Measurements from ENCODE around the gene SNU13. TPM values are rescaled to one million over a fixed set of nuclear protein-coding genes. Genes with fewer than 3 reads are reported as not detected.

The SNU13 gene
- total RNA-seq, 1 donor from 2014 or later: 143 TPM

DNA sequence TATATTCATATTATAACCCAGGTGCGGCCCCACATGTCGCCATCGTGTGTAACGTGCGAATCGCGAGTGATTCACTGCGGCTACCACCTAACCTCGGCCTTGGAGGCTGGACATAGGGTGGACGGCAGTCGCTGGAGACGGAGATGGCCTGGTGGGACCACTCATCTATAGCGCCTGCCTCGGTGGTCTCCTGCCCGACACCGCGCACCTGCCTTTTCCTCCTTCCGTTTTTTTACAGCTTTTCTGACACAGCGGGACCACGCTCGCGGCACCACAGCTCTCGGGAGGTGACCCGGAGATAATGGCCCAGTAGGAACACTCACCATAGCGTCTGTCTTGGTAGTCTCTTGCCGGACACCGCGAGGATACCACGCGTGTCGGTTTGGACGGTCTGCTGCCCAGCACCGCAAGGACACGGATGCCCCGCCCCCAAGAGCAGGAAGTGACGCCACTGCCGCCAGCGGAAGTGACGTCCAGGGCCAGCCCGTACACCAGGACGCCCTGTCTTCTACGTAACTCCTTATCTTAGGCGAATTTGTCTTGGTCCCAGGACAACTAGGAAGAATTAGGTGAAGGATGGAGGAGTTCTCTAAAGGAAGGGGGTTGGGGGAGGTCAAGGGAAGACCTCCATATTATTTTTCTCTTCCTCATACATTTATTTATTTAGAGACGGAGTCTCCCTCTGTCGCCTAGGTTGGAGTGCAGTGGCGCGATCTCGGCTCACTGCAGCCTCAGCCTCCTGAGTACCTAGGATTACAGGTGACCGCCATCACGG, 6.4 kb downstream of the SNU13 start:
- Histone ChIP-seq H3K9ac (peak overlapping the region; percentile 63), H3K4me1 (peaks cover 2% of the 10 kb centered on the region), H3K79me2 (ENCODE audit: low read depth) (peaks cover 98% of the 10 kb centered on the region), H2AFZ (replicated peaks) (no peak overlapping the region), H3F3A (ENCODE audit: low read depth) (peaks cover 12% of the 10 kb centered on the region), H4K20me1 (ENCODE audit: low read depth) (peaks cover 40% of the 10 kb centered on the region), H3K9me3 (ENCODE audit: low read depth) (no peaks in the 10 kb centered on the region), H3K4me3 (peak overlapping the region; percentile 54), H3K36me3 (peaks cover 7% of the 10 kb centered on the region), H3K4me2 (peak overlapping the region; percentile 83), H3K27ac (no peak overlapping the region), H3K27me3 (no peaks in the 10 kb centered on the region)
- H3K4me3 Mint-ChIP-seq: peak overlapping the region; percentile 97
- peaks cover 23% of the 10 kb centered on the region for H3K36me3 Mint-ChIP-seq
- peaks cover 2% of the 10 kb centered on the region for H3K27me3 Mint-ChIP-seq (ENCODE audit: insufficient read depth, low read depth)
- no peak for TF ChIP-seq EZH2 (IDR thresholded peaks at IDR 0.05)
- TF ChIP-seq, protein P1, sequence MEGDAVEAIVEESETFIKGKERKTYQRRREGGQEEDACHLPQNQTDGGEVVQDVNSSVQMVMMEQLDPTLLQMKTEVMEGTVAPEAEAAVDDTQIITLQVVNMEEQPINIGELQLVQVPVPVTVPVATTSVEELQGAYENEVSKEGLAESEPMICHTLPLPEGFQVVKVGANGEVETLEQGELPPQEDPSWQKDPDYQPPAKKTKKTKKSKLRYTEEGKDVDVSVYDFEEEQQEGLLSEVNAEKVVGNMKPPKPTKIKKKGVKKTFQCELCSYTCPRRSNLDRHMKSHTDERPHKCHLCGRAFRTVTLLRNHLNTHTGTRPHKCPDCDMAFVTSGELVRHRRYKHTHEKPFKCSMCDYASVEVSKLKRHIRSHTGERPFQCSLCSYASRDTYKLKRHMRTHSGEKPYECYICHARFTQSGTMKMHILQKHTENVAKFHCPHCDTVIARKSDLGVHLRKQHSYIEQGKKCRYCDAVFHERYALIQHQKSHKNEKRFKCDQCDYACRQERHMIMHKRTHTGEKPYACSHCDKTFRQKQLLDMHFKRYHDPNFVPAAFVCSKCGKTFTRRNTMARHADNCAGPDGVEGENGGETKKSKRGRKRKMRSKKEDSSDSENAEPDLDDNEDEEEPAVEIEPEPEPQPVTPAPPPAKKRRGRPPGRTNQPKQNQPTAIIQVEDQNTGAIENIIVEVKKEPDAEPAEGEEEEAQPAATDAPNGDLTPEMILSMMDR (IDR thresholded peaks at IDR 0.05): no peak
- H3K27ac Mint-ChIP-seq: peak overlapping the region; percentile 69
- peak; percentile 83 for DNase-seq (ENCODE audit: low spot score)
- H3K9me3 Mint-ChIP-seq: no peaks in the 10 kb centered on the region
- H3K4me1 Mint-ChIP-seq: peaks cover 4% of the 10 kb centered on the region

DNA sequence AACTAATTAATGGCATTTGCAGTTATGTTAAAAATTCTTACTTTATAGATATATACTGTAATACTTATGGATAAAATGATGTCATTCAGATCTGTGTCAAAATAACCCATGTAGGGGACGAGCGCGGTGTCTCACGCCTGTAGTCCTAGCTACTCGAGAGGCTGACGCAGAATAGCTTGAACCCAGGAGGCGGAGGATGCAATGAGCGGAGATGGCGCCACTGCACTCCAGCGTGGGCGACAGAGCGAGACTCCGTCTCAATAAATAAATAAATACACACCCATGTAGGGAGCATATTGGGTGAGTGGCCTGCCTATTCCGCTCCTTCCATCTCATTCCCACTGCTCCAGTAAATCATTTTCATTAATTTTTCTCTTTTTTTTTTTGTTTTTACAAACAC, 7.1 kb downstream of the SNU13 start:
- Histone ChIP-seq H3K9ac (peak overlapping the region; percentile 33), H4K20me1 (ENCODE audit: low read depth) (peaks cover 36% of the 10 kb centered on the region), H3K36me3 (peaks cover 7% of the 10 kb centered on the region), H3K79me2 (ENCODE audit: low read depth) (peaks cover 92% of the 10 kb centered on the region), H3K4me3 (peak overlapping the region; percentile 54), H3K27ac (no peak overlapping the region), H3K4me1 (no peaks in the 10 kb centered on the region), H3K4me2 (peak overlapping the region; percentile 83), H2AFZ (replicated peaks) (no peak overlapping the region), H3F3A (ENCODE audit: low read depth) (peaks cover 12% of the 10 kb centered on the region), H3K27me3 (no peaks in the 10 kb centered on the region), H3K9me3 (ENCODE audit: low read depth) (no peaks in the 10 kb centered on the region)
- peak overlapping the region; percentile 97 for H3K4me3 Mint-ChIP-seq
- no peak overlapping the region for H3K27ac Mint-ChIP-seq
- H3K4me1 Mint-ChIP-seq: peaks cover 3% of the 10 kb centered on the region
- peaks cover 23% of the 10 kb centered on the region for H3K36me3 Mint-ChIP-seq
- no peak for DNase-seq (ENCODE audit: low spot score)
- TF ChIP-seq EZH2phosphoT487 (IDR thresholded peaks at IDR 0.05): no peak
- TF ChIP-seq EZH2 (IDR thresholded peaks at IDR 0.05): no peak
- TF ChIP-seq, protein P1 (IDR thresholded peaks at IDR 0.05): no peak
- H3K9me3 Mint-ChIP-seq: no peaks in the 10 kb centered on the region
- peaks cover 2% of the 10 kb centered on the region for H3K27me3 Mint-ChIP-seq (ENCODE audit: insufficient read depth, low read depth)

DNA sequence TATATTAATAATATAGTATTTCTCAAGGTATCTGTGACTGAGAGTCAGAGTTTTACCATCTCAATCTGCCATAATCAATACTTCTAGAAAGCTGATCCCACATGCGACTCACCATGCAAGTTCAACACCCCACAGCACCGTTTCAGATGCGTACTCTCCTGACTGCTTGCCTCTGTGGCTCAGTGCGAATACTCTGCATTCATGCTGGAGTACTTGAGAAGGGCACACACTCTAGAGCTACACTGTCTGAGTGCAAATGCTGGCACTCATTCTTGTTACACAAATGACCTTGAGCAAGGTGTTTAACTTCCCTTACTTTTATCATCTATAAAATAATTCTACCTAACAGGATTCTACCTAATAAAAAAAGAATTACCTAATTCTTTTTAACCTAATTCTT, 12.5 kb downstream of the SNU13 start:
- no peak overlapping the region for H3K27ac ChIP-seq
- H3K27me3 ChIP-seq: no peaks in the 10 kb centered on the region
- TF ChIP-seq EZH2phosphoT487 (IDR thresholded peaks at IDR 0.05) (no peak), EZH2 (IDR thresholded peaks at IDR 0.05) (no peak)
- TF ChIP-seq, protein P1 (IDR thresholded peaks at IDR 0.05): no peak
- H3K9ac ChIP-seq: no peak overlapping the region
- peaks cover 2% of the 10 kb centered on the region for H3K27me3 Mint-ChIP-seq (ENCODE audit: insufficient read depth, low read depth)
- no peaks in the 10 kb centered on the region for H3K9me3 Mint-ChIP-seq
- H3K9me3 ChIP-seq (ENCODE audit: low read depth): no peaks in the 10 kb centered on the region
- H3K4me1 Mint-ChIP-seq: no peaks in the 10 kb centered on the region
- peaks cover 37% of the 10 kb centered on the region for H3K79me2 ChIP-seq (ENCODE audit: low read depth)
- peaks cover 7% of the 10 kb centered on the region for H3K36me3 ChIP-seq
- H2AFZ ChIP-seq (replicated peaks): no peak overlapping the region
- H3K4me1 ChIP-seq: no peaks in the 10 kb centered on the region
- H3K4me2 ChIP-seq: no peak overlapping the region
- H3F3A ChIP-seq (ENCODE audit: low read depth): no peaks in the 10 kb centered on the region
- H3K36me3 Mint-ChIP-seq: peaks cover 38% of the 10 kb centered on the region
- H4K20me1 ChIP-seq (ENCODE audit: low read depth): peaks cover 26% of the 10 kb centered on the region
- H3K4me3 Mint-ChIP-seq: no peak overlapping the region
- no peak overlapping the region for H3K4me3 ChIP-seq
- no peak for DNase-seq (ENCODE audit: low spot score)
- no peak overlapping the region for H3K27ac Mint-ChIP-seq

Measured in neural progenitor cell (in vitro differentiated cells).